HepG2 (cell line): ENCODE measurements around the gene MEF2A. TPM values are rescaled to one million over a fixed set of nuclear protein-coding genes. Genes with fewer than 3 reads are reported as not detected.

Experiments used
- ATF6 ChIP-seq: sonication (generic); formaldehyde crosslinking; conservative IDR thresholded peaks from 2 replicates; pipeline ENCODE4 v1.4.0; 2020; ENCODE audit warnings: missing genetic modification reagents
- ESRRA ChIP-seq: sonication (generic); formaldehyde crosslinking; IDR thresholded peaks from 2 replicates; pipeline ENCODE4 v1.5.1; 2020; ENCODE audit warnings: mild to moderate bottlenecking, low read depth, missing genetic modification reagents
- ETS1 ChIP-seq: sonication (generic); formaldehyde crosslinking; IDR thresholded peaks from 2 replicates; pipeline ENCODE4 v1.4.0; 2020; ENCODE audit warnings: missing genetic modification reagents
- EZH2 ChIP-seq: conservative IDR thresholded peaks from 2 replicates; pipeline ENCODE4 v1.6.1; 2012; ENCODE audit warnings: mild to moderate bottlenecking, low read depth, low read length, moderate library complexity
- HES4 ChIP-seq: sonication (generic); formaldehyde crosslinking; IDR thresholded peaks from 2 replicates; pipeline ENCODE4 v1.9.0; 2021; ENCODE audit warnings: mild to moderate bottlenecking, missing genetic modification reagents, borderline replicate concordance
- HOXA3 ChIP-seq: sonication (generic); formaldehyde crosslinking; IDR thresholded peaks from 2 replicates; pipeline ENCODE4 v1.5.0; 2020; ENCODE audit warnings: missing genetic modification reagents
- PRPF4 ChIP-seq: fragments of 200-400 bp; formaldehyde crosslinking; IDR thresholded peaks from 2 replicates; pipeline ENCODE4 v1.6.1; 2016; ENCODE audit warnings: low read length, low read depth; ENCODE audit not compliant: poor library complexity, severe bottlenecking
- RFX5 ChIP-seq: IDR thresholded peaks from 2 replicates; pipeline ENCODE4 v1.6.1; 2011; ENCODE audit warnings: low read depth, low read length, improper control_type of control experiment
- SP4 ChIP-seq: sonication (generic); formaldehyde crosslinking; IDR thresholded peaks from 2 replicates; pipeline ENCODE4 v1.8.1; 2023; ENCODE audit warnings: mild to moderate bottlenecking, missing genetic modification reagents
- TAF15 ChIP-seq: fragments of 200-400 bp; formaldehyde crosslinking; IDR thresholded peaks from one replicate; pipeline ENCODE4 v1.6.1; 2018; ENCODE audit warnings: mild to moderate bottlenecking, low read depth, low read length; ENCODE audit not compliant: poor library complexity, severe bottlenecking
- TBX2 ChIP-seq: sonication (generic); formaldehyde crosslinking; IDR thresholded peaks from 2 replicates; pipeline ENCODE4 v1.5.0; 2020; ENCODE audit warnings: missing genetic modification reagents, mild to moderate bottlenecking, borderline replicate concordance
- ZBTB43 ChIP-seq: sonication (generic); formaldehyde crosslinking; conservative IDR thresholded peaks from 2 replicates; pipeline ENCODE4 v1.4.0; 2020; ENCODE audit warnings: missing genetic modification reagents
- ZBTB46 ChIP-seq: sonication (generic); formaldehyde crosslinking; IDR thresholded peaks from 2 replicates; pipeline ENCODE4 v1.4.0; 2020; ENCODE audit warnings: mild to moderate bottlenecking, missing genetic modification reagents, borderline replicate concordance
- ZNF251 ChIP-seq: sonication (generic); formaldehyde crosslinking; IDR thresholded peaks from 2 replicates; pipeline ENCODE4 v1.9.0; 2021; ENCODE audit warnings: mild to moderate bottlenecking, missing genetic modification reagents
- ZNF367 ChIP-seq: sonication (generic); formaldehyde crosslinking; IDR thresholded peaks from 2 replicates; pipeline ENCODE4 v1.4.0; 2020; ENCODE audit warnings: missing genetic modification reagents, borderline replicate concordance
- ZNF761 ChIP-seq: sonication (generic); formaldehyde crosslinking; conservative IDR thresholded peaks from 2 replicates; pipeline ENCODE4 v1.4.0; 2020; ENCODE audit warnings: mild to moderate bottlenecking, missing genetic modification reagents
- ZNF784 ChIP-seq: sonication (generic); formaldehyde crosslinking; IDR thresholded peaks from 2 replicates; pipeline ENCODE4 v1.5.1; 2020; ENCODE audit warnings: missing genetic modification reagents, mild to moderate bottlenecking, borderline replicate concordance
- ZUFSP ChIP-seq: sonication (generic); formaldehyde crosslinking; IDR thresholded peaks from 2 replicates; pipeline ENCODE4 v1.9.0; 2021; ENCODE audit warnings: missing genetic modification reagents, mild to moderate bottlenecking, borderline replicate concordance
- polyA plus RNA-seq, 8 experiments: library from polyadenylated mRNA; depleted of rRNA in 3 of 8; stranded (reverse) in 7 of 8; unstranded in 1 of 8; fragments of >200 nt; fragmentation: Illumina TruSeq in 4 of 8; extraction: Trizol in 4 of 8; gene quantifications; 2 replicates each; pipeline versions ENCODE4 v1.2.1 to v1.2.3, GENCODE V29; 2011 to 2016; ENCODE audit warnings: low read depth in 4 of 8, missing spikeins in 1 of 8, mixed read lengths in 1 of 8; ENCODE audit not compliant: insufficient read depth in 1 of 8
- total RNA-seq, 5 experiments: library from RNA; depleted of rRNA; stranded (reverse); fragments of >200 nt; fragmentation: Illumina TruSeq; extraction: Trizol; gene quantifications; 2 replicates each; pipeline ENCODE4 v1.2.3, GENCODE V29; 2016; ENCODE audit warnings: low read depth in 1 of 5

Gene MEF2A
- total and polyA plus RNA-seq, 2 of the 13 experiments (the other 11 are each of a cell fraction or from before 2014, with no cell fraction given) = 15.2 to 24.4 TPM

GRCh38 chr15:99738021-99738847, 172.4 kb downstream of the MEF2A start (continued):
- TF ChIP-seq ZBTB46 (CRISPR knock-in tag) (no peak), RFX5 (no peak), TAF15 (no peak), EZH2 (no peak), TBX2 (CRISPR knock-in tag) (no peak), ESRRA (CRISPR knock-in tag) (peak; percentile 92), ATF6 (CRISPR knock-in tag) (no peak), PRPF4 (no peak), ZUFSP (CRISPR knock-in tag) (no peak), ETS1 (CRISPR knock-in tag) (no peak), ZNF784 (CRISPR knock-in tag) (no peak), ZNF367 (CRISPR knock-in tag) (no peak), HES4 (CRISPR knock-in tag) (no peak), SP4 (CRISPR knock-in tag) (no peak), ZBTB43 (no peak), ZNF761 (CRISPR knock-in tag) (no peak), ZNF251 (CRISPR knock-in tag) (no peak), HOXA3 (CRISPR knock-in tag) (peak; percentile 29; the same call in 1 of the 2 replicates)
